Dermis blood vessel endothelial cell (primary cell): ENCODE results near the gene ZNF169. TPM values are rescaled to one million over a fixed set of nuclear protein-coding genes. Genes with fewer than 3 reads are reported as not detected.
A peak's percentile ranks its signal among the peaks of the same experiment; 100 is the strongest.
"Not testable (repeated sequence)": the region's sequence is repeated elsewhere in the genome, so short reads cannot be mapped to it uniquely, and the experiment has no call there.

Experiments used
- DNase-seq: peaks from one replicate; pipeline ENCODE4 v3.0.0; 2010
- total RNA-seq: library from RNA; depleted of rRNA; stranded (reverse); fragments of >200 nt; gene quantifications from 2 replicates; pipeline ENCODE4 v1.2.3, GENCODE V29; 2014

ZNF169 gene
- 4.3 and 6.3 TPM in 2 replicates for total RNA-seq

GRCh38 chr9:94259077-94259862, at the start of gene ZNF169:
TSS of gene ZNF169 (plus strand) at chr9:94259298. CDS start at chr9:94278813, 19,515 bp downstream.
- peak; percentile 91 for DNase-seq

- DNase-seq: peak; percentile 17
Measured at GRCh38 chr9:94210616-94211603, 48.2 kb upstream of the ZNF169 start.

GRCh38 chr9:94212091-94212490, 47.0 kb upstream of the ZNF169 start:
- DNase-seq: no peak

- no peak for DNase-seq
Measured at GRCh38 chr9:94212531-94212930, 46.6 kb upstream of the ZNF169 start.

- DNase-seq: peak; percentile 89
Measured at GRCh38 chr9:94213511-94214124, 45.5 kb upstream of the ZNF169 start.

GRCh38 chr9:94222870-94223269, 36.2 kb upstream of the ZNF169 start:
- no peak for DNase-seq

GRCh38 chr9:94225413-94225812, 33.7 kb upstream of the ZNF169 start:
- DNase-seq: not testable (repeated sequence)

- no peak for DNase-seq
Measured at GRCh38 chr9:94228616-94229015, 30.5 kb upstream of the ZNF169 start.

- no peak for DNase-seq
Measured at GRCh38 chr9:94232428-94232827, 26.7 kb upstream of the ZNF169 start.

GRCh38 chr9:94241098-94241497, 18.0 kb upstream of the ZNF169 start:
- DNase-seq: not testable (repeated sequence)

- no peak for DNase-seq
Measured at GRCh38 chr9:94245651-94246050, 13.4 kb upstream of the ZNF169 start.

GRCh38 chr9:94250456-94250855, 8.6 kb upstream of the ZNF169 start:
- no peak for DNase-seq

GRCh38 chr9:94256007-94256406, 3.1 kb upstream of the ZNF169 start:
- no peak for DNase-seq

- not testable (repeated sequence) for DNase-seq
Measured at GRCh38 chr9:94265626-94266402, 6.7 kb downstream of the ZNF169 start.

- no peak for DNase-seq
Measured at GRCh38 chr9:94269264-94269663, 10.2 kb downstream of the ZNF169 start.

- DNase-seq: no peak
Measured at GRCh38 chr9:94270009-94270408, 10.9 kb downstream of the ZNF169 start.

- not testable (repeated sequence) for DNase-seq
Measured at GRCh38 chr9:94277029-94277428, 17.9 kb downstream of the ZNF169 start.

- DNase-seq: no peak
Measured at GRCh38 chr9:94277885-94278536, 18.9 kb downstream of the ZNF169 start.

- no peak for DNase-seq
Measured at GRCh38 chr9:94280409-94280989, 21.4 kb downstream of the ZNF169 start.

GRCh38 chr9:94281101-94281500, 22.0 kb downstream of the ZNF169 start:
- no peak for DNase-seq

- no peak for DNase-seq
Measured at GRCh38 chr9:94286116-94286515, 27.0 kb downstream of the ZNF169 start.
